ENCODE measurements around the gene TIMM9.
"Not testable (repeated sequence)": the region's sequence is repeated elsewhere in the genome, so short reads cannot be mapped to it uniquely, and the experiment has no call there.

The TIMM9 gene

GRCh38 chr14:58398895-58399294, 28.4 kb downstream of the TIMM9 start:
- no peak for DNase-seq (ENCODE audit: low read depth in 4 of 4, low spot score in 1 of 4)

GRCh38 chr14:58398495-58398894, 28.8 kb downstream of the TIMM9 start:
- no peak for DNase-seq (ENCODE audit: low read depth in 4 of 4, low spot score in 1 of 4)

- no peak for DNase-seq (ENCODE audit: low read depth in 4 of 4, low spot score in 1 of 4)
Observed at GRCh38 chr14:58397156-58397555, 30.2 kb downstream of the TIMM9 start.

GRCh38 chr14:58395812-58396788, 31.2 kb downstream of the TIMM9 start, which contains the start of gene TOMM20L:
Gene TOMM20L, plus strand, starts transcription at chr14:58395930. Its CDS starts 28 bp downstream, at chr14:58395958.
- DNase-seq (ENCODE audit: low read depth in 4 of 4, low spot score in 1 of 4): peak; percentile 31 to 56 (median 47)

GRCh38 chr14:58395562-58395811, 31.8 kb downstream of the TIMM9 start:
- no peak for DNase-seq (ENCODE audit: low read depth in 4 of 4, low spot score in 1 of 4)

GRCh38 chr14:58390830-58391229, 36.5 kb downstream of the TIMM9 start:
- no peak for DNase-seq (ENCODE audit: low read depth in 4 of 4, low spot score in 1 of 4)

GRCh38 chr14:58376791-58377190, 50.5 kb downstream of the TIMM9 start:
- DNase-seq (ENCODE audit: low read depth in 4 of 4, low spot score in 1 of 4): no peak

- no peak for DNase-seq (ENCODE audit: low read depth in 4 of 4, low spot score in 1 of 4)
Observed at GRCh38 chr14:58368956-58369355, 58.4 kb downstream of the TIMM9 start.

GRCh38 chr14:58367296-58367695, 60.0 kb downstream of the TIMM9 start:
- DNase-seq (ENCODE audit: low read depth in 4 of 4, low spot score in 1 of 4): no peak

- DNase-seq (ENCODE audit: low read depth in 4 of 4, low spot score in 1 of 4): no peak
Observed at GRCh38 chr14:58364316-58364715, 63.0 kb downstream of the TIMM9 start.

GRCh38 chr14:58362798-58363412, 64.4 kb downstream of the TIMM9 start:
- DNase-seq (ENCODE audit: low read depth in 4 of 4, low spot score in 1 of 4): no peak

- not testable (repeated sequence) for DNase-seq (ENCODE audit: low read depth in 4 of 4, low spot score in 1 of 4)
Observed at GRCh38 chr14:58362272-58362671, 65.1 kb downstream of the TIMM9 start.
